ENCODE measurements around the gene KIAA1328. TPM values are rescaled to one million over a fixed set of nuclear protein-coding genes. Genes with fewer than 3 reads are reported as not detected.

KIAA1328 gene
- total RNA-seq, 1 donor from 2014 or later, result 17.8 TPM

DNA sequence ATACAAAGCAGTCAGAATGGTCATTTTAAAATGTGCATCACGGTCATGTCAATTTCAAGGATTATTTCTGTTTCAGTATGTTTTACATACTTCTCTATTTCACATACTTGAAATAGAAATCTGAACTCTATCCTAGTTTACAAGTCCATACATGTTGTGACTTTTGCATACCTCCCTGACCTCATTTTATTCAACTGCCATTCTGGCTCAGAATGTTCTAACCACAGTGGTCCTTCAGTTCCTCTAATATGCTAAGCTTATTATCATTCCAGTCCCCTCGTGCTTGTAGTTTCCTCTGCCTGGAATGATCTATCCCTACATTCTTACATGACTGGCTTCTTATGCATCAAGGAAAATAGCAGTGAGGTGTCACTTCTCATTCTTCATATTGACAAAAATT lies 295.6 kb downstream of the KIAA1328 start:
- H3K4me1 ChIP-seq, result peaks cover 6% of the 10 kb centered on the region
- H3K9me3 ChIP-seq, result peaks cover 2% of the 10 kb centered on the region
- no peaks in the 10 kb centered on the region for H3K27me3 ChIP-seq (ENCODE audit: low read depth)
- ATAC-seq (no peak), DNase-seq (no peak)
- no peaks in the 10 kb centered on the region for H3K36me3 ChIP-seq
- intact Hi-C loops (cut with DNase I), result no loop called here
- no peak overlapping the region for H3K27ac ChIP-seq
- TF ChIP-seq CTCF (IDR thresholded peaks at IDR 0.05), result no peak
- no peak overlapping the region for H3K4me3 ChIP-seq

- intact Hi-C loops (cut with DNase I), result no loop called here
- no peak for DNase-seq
- no peak for ATAC-seq
- Histone ChIP-seq H3K9me3 (peaks cover 6% of the 10 kb centered on the region), H3K27me3 (ENCODE audit: low read depth) (no peaks in the 10 kb centered on the region), H3K4me1 (no peaks in the 10 kb centered on the region), H3K27ac (no peak overlapping the region), H3K36me3 (no peaks in the 10 kb centered on the region), H3K4me3 (no peak overlapping the region)
- TF ChIP-seq CTCF (IDR thresholded peaks at IDR 0.05), result no peak
Measured at GRCh38 chr18:37135177-37135576, 306.2 kb downstream of the KIAA1328 start.

DNA sequence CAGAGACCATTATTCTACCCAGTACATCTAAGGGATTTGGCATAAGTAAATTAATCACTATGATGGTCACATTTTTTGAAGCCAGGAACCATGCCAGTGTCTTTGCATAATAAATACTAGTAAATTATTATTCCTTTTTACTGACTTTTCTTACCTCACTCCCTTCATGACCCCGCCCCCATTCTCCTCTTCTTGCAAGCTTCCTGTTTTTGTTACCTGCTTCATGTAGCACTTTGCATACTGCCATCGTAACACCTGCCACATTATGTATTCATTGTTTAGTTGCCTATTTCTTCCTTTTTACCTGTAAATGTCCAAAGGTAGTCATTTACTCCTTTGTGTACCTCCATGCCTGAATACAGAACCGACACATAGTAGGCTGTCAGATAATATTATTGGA lies 309.5 kb downstream of the KIAA1328 start:
- Histone ChIP-seq H3K4me3 (no peak overlapping the region), H3K4me1 (no peaks in the 10 kb centered on the region), H3K27ac (no peak overlapping the region), H3K9me3 (peaks cover 6% of the 10 kb centered on the region), H3K27me3 (ENCODE audit: low read depth) (no peaks in the 10 kb centered on the region), H3K36me3 (no peaks in the 10 kb centered on the region)
- intact Hi-C loops (cut with DNase I), result no loop called here
- no peak for ATAC-seq
- no peak for DNase-seq
- TF ChIP-seq CTCF (IDR thresholded peaks at IDR 0.05), result no peak

GRCh38 chr18:37139876-37140275 lies 310.9 kb downstream of the KIAA1328 start:
- ATAC-seq (no peak), DNase-seq (no peak)
- no peak overlapping the region for H3K4me3 ChIP-seq
- H3K9me3 ChIP-seq, result peaks cover 6% of the 10 kb centered on the region
- intact Hi-C loops (cut with DNase I), result no loop called here
- no peaks in the 10 kb centered on the region for H3K36me3 ChIP-seq
- no peak for TF ChIP-seq CTCF (IDR thresholded peaks at IDR 0.05)
- H3K27ac ChIP-seq, result no peak overlapping the region
- no peaks in the 10 kb centered on the region for H3K4me1 ChIP-seq
- no peaks in the 10 kb centered on the region for H3K27me3 ChIP-seq (ENCODE audit: low read depth)

- TF ChIP-seq CTCF (IDR thresholded peaks at IDR 0.05), result no peak
- Histone ChIP-seq H3K27me3 (ENCODE audit: low read depth) (no peaks in the 10 kb centered on the region), H3K27ac (no peak overlapping the region), H3K36me3 (no peaks in the 10 kb centered on the region), H3K4me3 (no peak overlapping the region), H3K9me3 (no peaks in the 10 kb centered on the region), H3K4me1 (no peaks in the 10 kb centered on the region)
- DNase-seq (no peak), ATAC-seq (no peak)
- intact Hi-C loops (cut with DNase I), result no loop called here
Measured at GRCh38 chr18:37144921-37145320, 316.0 kb downstream of the KIAA1328 start.
